Measurements from ENCODE around the gene SIK3. TPM values are rescaled to one million over a fixed set of nuclear protein-coding genes. Genes with fewer than 3 reads are reported as not detected.
A peak's percentile ranks its signal among the peaks of the same experiment; 100 is the strongest.

SIK3 gene
- total RNA-seq, 2 donors from 2014 or later, result 26.7 to 28.0 TPM

DNA sequence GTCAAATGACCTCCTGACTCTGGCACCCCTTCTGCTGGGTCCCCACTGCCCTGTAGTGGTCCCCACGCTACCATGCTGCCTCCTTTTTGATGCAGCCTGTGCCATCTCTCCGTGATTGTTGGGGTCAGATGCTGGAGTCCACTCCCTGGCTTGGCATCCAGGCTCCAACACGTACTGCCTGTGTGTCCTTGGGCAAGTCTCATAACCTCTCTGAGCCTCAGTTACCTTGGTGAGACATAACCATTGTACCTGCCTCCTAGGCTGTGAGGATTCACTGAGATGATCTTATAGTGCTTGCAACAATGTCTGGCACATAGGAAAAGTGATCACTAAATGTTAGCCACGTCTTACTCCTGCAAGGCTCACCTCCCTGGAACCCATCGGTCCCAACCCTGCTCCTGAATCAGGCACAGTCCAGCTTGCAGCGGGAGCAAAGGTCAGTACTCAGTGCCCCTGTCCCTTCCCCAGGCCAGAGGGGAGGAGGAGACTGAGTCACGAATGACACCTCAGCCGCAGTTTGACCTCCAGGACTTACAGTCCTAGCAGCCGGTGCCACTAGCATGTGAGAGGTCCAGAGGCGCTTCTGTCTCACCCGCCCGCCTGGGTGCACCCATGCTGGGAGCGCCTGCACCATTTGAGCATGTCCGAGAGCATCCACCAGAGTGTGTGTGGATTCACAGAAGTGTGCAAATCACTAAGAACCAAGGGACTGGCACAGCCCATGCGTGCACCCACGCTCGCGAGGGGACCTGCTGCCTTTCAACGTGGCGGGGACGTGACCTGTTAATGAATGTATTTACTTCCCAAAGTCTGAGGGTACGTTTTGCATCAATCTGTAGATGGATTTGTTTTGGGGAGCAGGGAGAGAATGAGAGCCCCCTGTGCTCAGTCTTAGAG, 272.1 kb downstream of the SIK3 start:
- Histone ChIP-seq H3K9me3 (no peaks in the 10 kb centered on the region), H3K4me3 (no peak overlapping the region), H3K36me3 (no peaks in the 10 kb centered on the region), H3K27me3 (no peaks in the 10 kb centered on the region), H3K27ac (no peak overlapping the region), H3K9ac (ENCODE audit: low read depth in 2 of 2, low read length in 2 of 2) (peak overlapping the region in 1 of 2 donors; percentile 12), H3K4me1 (no peaks in the 10 kb centered on the region)
- TF ChIP-seq, protein P1, sequence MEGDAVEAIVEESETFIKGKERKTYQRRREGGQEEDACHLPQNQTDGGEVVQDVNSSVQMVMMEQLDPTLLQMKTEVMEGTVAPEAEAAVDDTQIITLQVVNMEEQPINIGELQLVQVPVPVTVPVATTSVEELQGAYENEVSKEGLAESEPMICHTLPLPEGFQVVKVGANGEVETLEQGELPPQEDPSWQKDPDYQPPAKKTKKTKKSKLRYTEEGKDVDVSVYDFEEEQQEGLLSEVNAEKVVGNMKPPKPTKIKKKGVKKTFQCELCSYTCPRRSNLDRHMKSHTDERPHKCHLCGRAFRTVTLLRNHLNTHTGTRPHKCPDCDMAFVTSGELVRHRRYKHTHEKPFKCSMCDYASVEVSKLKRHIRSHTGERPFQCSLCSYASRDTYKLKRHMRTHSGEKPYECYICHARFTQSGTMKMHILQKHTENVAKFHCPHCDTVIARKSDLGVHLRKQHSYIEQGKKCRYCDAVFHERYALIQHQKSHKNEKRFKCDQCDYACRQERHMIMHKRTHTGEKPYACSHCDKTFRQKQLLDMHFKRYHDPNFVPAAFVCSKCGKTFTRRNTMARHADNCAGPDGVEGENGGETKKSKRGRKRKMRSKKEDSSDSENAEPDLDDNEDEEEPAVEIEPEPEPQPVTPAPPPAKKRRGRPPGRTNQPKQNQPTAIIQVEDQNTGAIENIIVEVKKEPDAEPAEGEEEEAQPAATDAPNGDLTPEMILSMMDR (IDR thresholded peaks at IDR 0.05), result no peak
- no peak for DNase-seq
- intact Hi-C loops (cut with DNase I), result no loop called here

DNA sequence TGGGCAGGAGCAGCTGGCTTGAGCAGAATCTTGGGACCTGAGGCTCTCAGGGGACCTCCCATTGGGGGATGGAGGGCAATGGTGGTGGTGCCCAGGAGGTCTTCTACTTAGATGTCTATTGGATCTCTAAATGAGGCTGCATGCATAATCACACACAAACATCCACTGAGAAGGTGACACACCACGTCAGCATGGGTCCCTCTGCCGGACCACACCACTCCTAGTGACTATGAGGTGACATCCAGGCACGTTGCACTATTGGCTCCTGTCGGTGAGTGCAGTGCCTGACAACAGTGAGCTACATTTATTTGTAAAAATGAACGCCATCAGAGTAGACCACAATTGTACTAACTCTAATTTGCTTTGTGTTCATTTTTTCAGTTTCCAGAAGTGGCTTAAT, 272.8 kb downstream of the SIK3 start:
- Histone ChIP-seq H3K27me3 (no peaks in the 10 kb centered on the region), H3K4me3 (no peak overlapping the region), H3K27ac (no peak overlapping the region), H3K9me3 (no peaks in the 10 kb centered on the region), H3K9ac (ENCODE audit: low read depth in 2 of 2, low read length in 2 of 2) (no peak overlapping the region), H3K36me3 (no peaks in the 10 kb centered on the region), H3K4me1 (no peaks in the 10 kb centered on the region)
- intact Hi-C loops (cut with DNase I), result no loop called here
- TF ChIP-seq, protein P1 (IDR thresholded peaks at IDR 0.05), result no peak
- no peak for DNase-seq

DNA sequence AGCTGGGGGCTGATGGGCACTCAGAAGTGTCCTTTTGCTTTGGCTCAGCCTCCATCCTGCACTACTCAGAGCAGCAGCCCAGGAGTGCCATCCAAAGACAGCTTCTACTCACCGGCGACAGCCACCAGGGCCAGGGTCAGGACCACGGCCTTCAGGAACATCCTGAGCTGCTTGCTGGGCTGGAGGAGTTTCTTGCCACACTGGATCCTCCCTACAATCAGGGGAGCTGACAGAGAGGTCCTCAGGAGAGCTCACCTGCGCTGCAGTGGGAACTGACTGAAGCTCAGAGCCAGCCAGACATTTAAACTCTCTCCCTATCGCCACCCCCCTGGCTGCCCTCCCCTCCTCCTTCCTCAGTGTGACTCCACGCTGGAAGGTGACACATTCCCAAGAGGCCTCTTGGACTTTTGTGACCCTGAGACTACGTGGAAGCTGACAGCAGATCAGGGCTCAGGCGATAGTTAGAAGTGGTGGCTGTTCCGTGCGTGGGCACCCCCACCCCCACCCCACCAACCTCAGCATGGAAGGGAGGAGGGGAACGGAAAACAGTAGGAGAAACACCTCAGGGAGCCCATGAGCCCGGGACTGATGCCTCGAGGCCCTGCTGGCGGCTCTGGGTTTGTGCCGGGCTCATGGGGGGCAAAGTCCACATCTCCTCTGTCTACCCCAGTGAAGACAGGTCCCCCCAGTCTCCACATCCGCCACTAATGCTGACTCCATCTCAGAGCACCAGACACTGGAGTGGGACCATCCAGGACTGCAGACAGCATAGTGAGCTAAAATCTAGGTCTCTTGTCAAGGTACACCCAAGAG, 275.0 kb downstream of the SIK3 start, which contains the start of gene APOA4:
TSS of gene APOA4 (minus strand) at position 274 of the 813 bp plus-strand sequence. CDS start at position 161, 113 bp downstream.
- TF ChIP-seq, protein P1 (IDR thresholded peaks at IDR 0.05), result no peak
- H3K4me1 ChIP-seq, result no peaks in the 10 kb centered on the region
- H3K9me3 ChIP-seq, result no peaks in the 10 kb centered on the region
- DNase-seq, result no peak
- no peaks in the 10 kb centered on the region for H3K27me3 ChIP-seq
- no peak within 1 kb of the TSS for H3K4me3 ChIP-seq
- no peak within 1 kb of the TSS for H3K9ac ChIP-seq (ENCODE audit: low read depth in 2 of 2, low read length in 2 of 2)
- H3K27ac ChIP-seq, result no peak within 1 kb of the TSS
- intact Hi-C loops (cut with DNase I), result no loop called here
- no peaks in the 10 kb centered on the region for H3K36me3 ChIP-seq

DNA sequence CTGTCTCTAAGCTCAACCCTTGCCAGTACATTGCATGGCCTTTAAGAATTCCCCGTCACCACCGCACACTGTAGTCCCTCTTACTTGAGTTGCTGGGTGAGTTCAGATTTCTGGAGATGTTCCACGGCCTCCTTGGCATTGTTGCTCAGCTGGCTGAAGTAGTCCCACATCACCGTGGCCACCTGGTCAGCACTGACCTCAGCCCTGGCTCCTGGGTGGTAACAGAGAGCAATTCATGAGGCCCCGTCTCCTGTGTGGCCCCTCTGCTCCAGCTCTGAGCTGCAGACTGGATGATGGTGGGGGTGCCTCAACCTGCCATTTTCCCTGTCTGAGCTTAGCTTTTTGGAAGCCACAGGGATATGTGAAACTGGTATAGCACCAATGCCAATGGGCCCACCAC, 275.7 kb downstream of the SIK3 start:
- Histone ChIP-seq H3K4me1 (no peaks in the 10 kb centered on the region), H3K9ac (ENCODE audit: low read depth in 2 of 2, low read length in 2 of 2) (no peak overlapping the region), H3K9me3 (no peaks in the 10 kb centered on the region), H3K4me3 (no peak overlapping the region), H3K27ac (no peak overlapping the region), H3K36me3 (no peaks in the 10 kb centered on the region), H3K27me3 (no peaks in the 10 kb centered on the region)
- intact Hi-C loops (cut with DNase I), result no loop called here
- DNase-seq, result no peak
- TF ChIP-seq, protein P1 (IDR thresholded peaks at IDR 0.05), result no peak

DNA sequence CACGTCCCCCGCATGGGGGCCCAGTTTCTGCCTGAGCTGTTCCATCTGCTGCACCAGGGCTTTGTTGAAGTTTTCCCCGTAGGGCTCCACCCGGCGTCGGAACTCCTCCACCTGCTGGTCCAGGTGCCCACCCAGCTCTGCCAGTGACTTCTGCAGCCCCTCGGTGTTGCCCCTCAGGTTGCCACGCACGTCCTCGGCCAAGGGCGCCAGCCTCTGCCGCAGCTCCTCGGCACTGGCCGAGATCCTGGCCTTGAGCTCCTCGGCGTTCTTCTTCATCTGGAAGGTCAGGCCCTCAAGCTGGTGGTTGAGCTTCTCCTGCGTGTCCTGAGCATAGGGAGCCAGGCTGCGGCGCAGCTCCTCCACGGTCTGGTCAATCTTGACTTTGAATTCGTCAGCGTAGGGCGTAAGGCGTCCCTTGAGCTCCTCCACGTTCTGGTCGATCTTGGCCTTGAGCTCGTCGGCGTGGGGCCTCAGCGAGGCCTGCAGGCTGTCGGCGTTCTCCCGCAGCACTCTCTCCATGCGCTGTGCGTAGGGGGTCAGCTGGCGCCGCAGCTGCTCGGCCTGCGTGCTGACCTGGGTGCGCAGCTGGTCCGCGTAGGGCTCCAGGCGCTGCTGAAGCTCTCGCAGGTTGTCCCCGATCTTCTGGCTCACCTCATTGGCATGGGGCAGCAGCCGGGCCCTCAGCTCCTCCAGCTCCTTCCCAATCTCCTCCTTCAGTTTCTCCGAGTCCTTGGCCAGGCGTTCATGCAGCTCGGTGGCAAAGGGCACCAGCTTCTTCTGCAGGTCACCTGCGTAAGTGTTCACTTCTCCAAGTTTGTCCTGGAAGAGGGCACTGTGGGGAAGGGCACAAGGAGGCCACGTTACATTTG, 276.9 kb downstream of the SIK3 start:
- H3K9ac ChIP-seq (ENCODE audit: low read depth in 2 of 2, low read length in 2 of 2), result no peak overlapping the region
- no peak for DNase-seq
- intact Hi-C loops (cut with DNase I), result no loop called here
- H3K36me3 ChIP-seq, result no peaks in the 10 kb centered on the region
- H3K27me3 ChIP-seq, result no peaks in the 10 kb centered on the region
- H3K4me3 ChIP-seq, result no peak overlapping the region
- no peaks in the 10 kb centered on the region for H3K9me3 ChIP-seq
- TF ChIP-seq, protein P1 (IDR thresholded peaks at IDR 0.05), result no peak
- H3K27ac ChIP-seq, result no peak overlapping the region
- no peaks in the 10 kb centered on the region for H3K4me1 ChIP-seq
